ENCODE measurements around the gene ADAM30.

ADAM30 gene

GRCh38 chr1:119896303-119896702, at the start of gene ADAM30:
Gene ADAM30, minus strand, starts transcription at chr1:119896515. Its CDS starts 179 bp downstream, at chr1:119896336.
- no peak for DNase-seq

GRCh38 chr1:119943216-119943615, 46.9 kb upstream of the ADAM30 start:
- DNase-seq, result no peak

GRCh38 chr1:119941392-119941791, 45.1 kb upstream of the ADAM30 start:
- no peak for DNase-seq

GRCh38 chr1:119940697-119941096, 44.4 kb upstream of the ADAM30 start:
- no peak for DNase-seq

GRCh38 chr1:119937198-119937597, 40.9 kb upstream of the ADAM30 start:
- DNase-seq, result no peak

- DNase-seq, result no peak
Observed at GRCh38 chr1:119935915-119936314, 39.6 kb upstream of the ADAM30 start.

GRCh38 chr1:119935373-119935772, 39.1 kb upstream of the ADAM30 start:
- no peak for DNase-seq

GRCh38 chr1:119933397-119933796, 37.1 kb upstream of the ADAM30 start:
- no peak for DNase-seq

- no peak for DNase-seq
Observed at GRCh38 chr1:119929643-119930315, 33.5 kb upstream of the ADAM30 start.

GRCh38 chr1:119926553-119926952, 30.2 kb upstream of the ADAM30 start:
- no peak for DNase-seq

GRCh38 chr1:119924948-119925898, 28.9 kb upstream of the ADAM30 start:
- no peak for DNase-seq

- DNase-seq, result no peak
Observed at GRCh38 chr1:119920104-119920968, 24.0 kb upstream of the ADAM30 start.

GRCh38 chr1:119919241-119919640, 22.9 kb upstream of the ADAM30 start:
- no peak for DNase-seq

GRCh38 chr1:119918301-119918700, 22.0 kb upstream of the ADAM30 start:
- no peak for DNase-seq

GRCh38 chr1:119917304-119918055, 21.2 kb upstream of the ADAM30 start:
- DNase-seq, result no peak

GRCh38 chr1:119915517-119915916, 19.2 kb upstream of the ADAM30 start:
- no peak for DNase-seq

- DNase-seq, result no peak
Observed at GRCh38 chr1:119914071-119914470, 17.8 kb upstream of the ADAM30 start.

- DNase-seq, result no peak
Observed at GRCh38 chr1:119912963-119913362, 16.6 kb upstream of the ADAM30 start.

- DNase-seq, result no peak
Observed at GRCh38 chr1:119911775-119912174, 15.5 kb upstream of the ADAM30 start.

GRCh38 chr1:119910618-119911017, 14.3 kb upstream of the ADAM30 start:
- DNase-seq, result no peak

GRCh38 chr1:119909890-119910596, 13.7 kb upstream of the ADAM30 start:
- no peak for DNase-seq

- DNase-seq, result no peak
Observed at GRCh38 chr1:119908661-119909060, 12.3 kb upstream of the ADAM30 start.
